Measurements from ENCODE around the gene NPAS4.

DNA sequence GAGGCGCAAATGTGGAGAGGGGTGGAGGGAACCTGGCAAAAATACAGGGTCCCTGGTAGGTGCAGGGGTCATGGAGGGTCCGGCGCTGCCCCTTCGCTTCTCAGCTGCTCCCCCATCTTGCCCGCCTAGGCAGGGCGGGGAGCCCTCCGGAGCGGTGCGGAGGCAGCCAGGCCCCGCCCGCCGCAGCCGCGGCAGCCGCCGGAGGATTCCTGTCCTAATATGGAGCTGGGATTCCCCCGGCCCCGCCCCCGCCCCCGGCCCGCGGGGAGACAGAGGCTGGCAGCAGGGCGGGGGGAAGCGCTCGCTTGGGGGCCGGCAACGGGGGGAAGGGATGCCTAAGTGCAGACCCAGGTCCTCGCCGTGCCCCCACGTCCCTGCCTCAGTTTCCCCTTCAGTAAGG, 1.0 kb upstream of the NPAS4 start:
- TF ChIP-seq, protein P1, sequence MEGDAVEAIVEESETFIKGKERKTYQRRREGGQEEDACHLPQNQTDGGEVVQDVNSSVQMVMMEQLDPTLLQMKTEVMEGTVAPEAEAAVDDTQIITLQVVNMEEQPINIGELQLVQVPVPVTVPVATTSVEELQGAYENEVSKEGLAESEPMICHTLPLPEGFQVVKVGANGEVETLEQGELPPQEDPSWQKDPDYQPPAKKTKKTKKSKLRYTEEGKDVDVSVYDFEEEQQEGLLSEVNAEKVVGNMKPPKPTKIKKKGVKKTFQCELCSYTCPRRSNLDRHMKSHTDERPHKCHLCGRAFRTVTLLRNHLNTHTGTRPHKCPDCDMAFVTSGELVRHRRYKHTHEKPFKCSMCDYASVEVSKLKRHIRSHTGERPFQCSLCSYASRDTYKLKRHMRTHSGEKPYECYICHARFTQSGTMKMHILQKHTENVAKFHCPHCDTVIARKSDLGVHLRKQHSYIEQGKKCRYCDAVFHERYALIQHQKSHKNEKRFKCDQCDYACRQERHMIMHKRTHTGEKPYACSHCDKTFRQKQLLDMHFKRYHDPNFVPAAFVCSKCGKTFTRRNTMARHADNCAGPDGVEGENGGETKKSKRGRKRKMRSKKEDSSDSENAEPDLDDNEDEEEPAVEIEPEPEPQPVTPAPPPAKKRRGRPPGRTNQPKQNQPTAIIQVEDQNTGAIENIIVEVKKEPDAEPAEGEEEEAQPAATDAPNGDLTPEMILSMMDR (IDR thresholded peaks at IDR 0.05) = no peak
- TF ChIP-seq ELF1 (IDR thresholded peaks at IDR 0.05) = no peak
- TF ChIP-seq RAD21 (IDR thresholded peaks at IDR 0.05; ENCODE audit: low read length) = no peak
- TF ChIP-seq, protein P2, sequence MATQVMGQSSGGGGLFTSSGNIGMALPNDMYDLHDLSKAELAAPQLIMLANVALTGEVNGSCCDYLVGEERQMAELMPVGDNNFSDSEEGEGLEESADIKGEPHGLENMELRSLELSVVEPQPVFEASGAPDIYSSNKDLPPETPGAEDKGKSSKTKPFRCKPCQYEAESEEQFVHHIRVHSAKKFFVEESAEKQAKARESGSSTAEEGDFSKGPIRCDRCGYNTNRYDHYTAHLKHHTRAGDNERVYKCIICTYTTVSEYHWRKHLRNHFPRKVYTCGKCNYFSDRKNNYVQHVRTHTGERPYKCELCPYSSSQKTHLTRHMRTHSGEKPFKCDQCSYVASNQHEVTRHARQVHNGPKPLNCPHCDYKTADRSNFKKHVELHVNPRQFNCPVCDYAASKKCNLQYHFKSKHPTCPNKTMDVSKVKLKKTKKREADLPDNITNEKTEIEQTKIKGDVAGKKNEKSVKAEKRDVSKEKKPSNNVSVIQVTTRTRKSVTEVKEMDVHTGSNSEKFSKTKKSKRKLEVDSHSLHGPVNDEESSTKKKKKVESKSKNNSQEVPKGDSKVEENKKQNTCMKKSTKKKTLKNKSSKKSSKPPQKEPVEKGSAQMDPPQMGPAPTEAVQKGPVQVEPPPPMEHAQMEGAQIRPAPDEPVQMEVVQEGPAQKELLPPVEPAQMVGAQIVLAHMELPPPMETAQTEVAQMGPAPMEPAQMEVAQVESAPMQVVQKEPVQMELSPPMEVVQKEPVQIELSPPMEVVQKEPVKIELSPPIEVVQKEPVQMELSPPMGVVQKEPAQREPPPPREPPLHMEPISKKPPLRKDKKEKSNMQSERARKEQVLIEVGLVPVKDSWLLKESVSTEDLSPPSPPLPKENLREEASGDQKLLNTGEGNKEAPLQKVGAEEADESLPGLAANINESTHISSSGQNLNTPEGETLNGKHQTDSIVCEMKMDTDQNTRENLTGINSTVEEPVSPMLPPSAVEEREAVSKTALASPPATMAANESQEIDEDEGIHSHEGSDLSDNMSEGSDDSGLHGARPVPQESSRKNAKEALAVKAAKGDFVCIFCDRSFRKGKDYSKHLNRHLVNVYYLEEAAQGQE (IDR thresholded peaks at IDR 0.05; ENCODE audit: low read depth, low read length) = no peak
- no peak for TF ChIP-seq FOXJ3 (CRISPR knock-in tag; IDR thresholded peaks at IDR 0.05)
- TF ChIP-seq FOXM1 (IDR thresholded peaks at IDR 0.05; ENCODE audit: low read depth) = no peak
- TF ChIP-seq, protein P3, sequence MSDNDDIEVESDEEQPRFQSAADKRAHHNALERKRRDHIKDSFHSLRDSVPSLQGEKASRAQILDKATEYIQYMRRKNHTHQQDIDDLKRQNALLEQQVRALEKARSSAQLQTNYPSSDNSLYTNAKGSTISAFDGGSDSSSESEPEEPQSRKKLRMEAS (IDR thresholded peaks at IDR 0.05; ENCODE audit: low read depth) = no peak
- no peak for TF ChIP-seq SIN3A (IDR thresholded peaks at IDR 0.05; ENCODE audit: borderline replicate concordance, low read depth, low read length)
- TF ChIP-seq JUND (IDR thresholded peaks at IDR 0.05) = no peak
- no peak for TF ChIP-seq POLR2AphosphoS5 (IDR thresholded peaks at IDR 0.05; ENCODE audit: low read depth, low read length)
- TF ChIP-seq GABPA (IDR thresholded peaks at IDR 0.05; ENCODE audit: low read depth) = no peak
- TF ChIP-seq TAF1 (IDR thresholded peaks at IDR 0.05; ENCODE audit: borderline replicate concordance, low read depth, low read length) = no peak

Data from SK-N-SH (cell line).